DOHH2 (cell line): ENCODE measurements around the gene CPSF7.
"Not testable (repeated sequence)": the region's sequence is repeated elsewhere in the genome, so short reads cannot be mapped to it uniquely, and the experiment has no call there.

Experiments used
- CTCF ChIP-seq: fragments of 200-600 bp; sonication (generic); IDR thresholded peaks from one replicate; pipeline ENCODE4 v1.5.1; 2014; ENCODE audit warnings: antibody characterized with exemption, mild to moderate bottlenecking, low read depth, low read length; ENCODE audit not compliant: poor library complexity, severe bottlenecking
- EZH2phosphoT487 ChIP-seq: fragments of 200-600 bp; sonication (generic); IDR thresholded peaks from 2 replicates; pipeline ENCODE4 v1.6.1; 2017; ENCODE audit warnings: borderline replicate concordance, mild to moderate bottlenecking, antibody characterized with exemption, low read length, moderate library complexity, mixed read lengths

- not testable (repeated sequence) for TF ChIP-seq CTCF, EZH2phosphoT487
These were observed 45.9 kb downstream of the CPSF7 start for GRCh38 chr11:61383859-61384258.
